Activated naive CD4-positive, alpha-beta T cell (primary cell): ENCODE measurements around the gene COMMD7.
"Not testable (repeated sequence)": the region's sequence is repeated elsewhere in the genome, so short reads cannot be mapped to it uniquely, and the experiment has no call there.

Experiments used
- DNase-seq, 4 experiments: peaks; one replicate each; lab custom pipeline; 2025; lab: John Stamatoyannopoulos, UW

Gene COMMD7

GRCh38 chr20:32728435-32728834, 14.8 kb downstream of the COMMD7 start:
- DNase-seq, result not testable (repeated sequence)

GRCh38 chr20:32727683-32728082, 15.6 kb downstream of the COMMD7 start:
- no peak for DNase-seq

- DNase-seq, result no peak
Measured at GRCh38 chr20:32718749-32719348, 24.4 kb downstream of the COMMD7 start.

- DNase-seq, result no peak
Measured at GRCh38 chr20:32711346-32711745, 31.9 kb downstream of the COMMD7 start.

GRCh38 chr20:32709632-32710121, 33.6 kb downstream of the COMMD7 start:
- DNase-seq, result no peak

- DNase-seq, result not testable (repeated sequence)
Measured at GRCh38 chr20:32709029-32709631, 34.1 kb downstream of the COMMD7 start.

- DNase-seq, result no peak
Measured at GRCh38 chr20:32707691-32708581, 35.3 kb downstream of the COMMD7 start.

- no peak for DNase-seq
Measured at GRCh38 chr20:32706486-32706885, 36.8 kb downstream of the COMMD7 start.

- no peak for DNase-seq
Measured at GRCh38 chr20:32702706-32703425, 40.4 kb downstream of the COMMD7 start.

GRCh38 chr20:32697608-32698007, 45.7 kb downstream of the COMMD7 start:
- DNase-seq, result no peak

GRCh38 chr20:32695089-32695488, 48.2 kb downstream of the COMMD7 start:
- DNase-seq, result no peak

- not testable (repeated sequence) for DNase-seq
Measured at GRCh38 chr20:32688966-32689365, 54.3 kb downstream of the COMMD7 start.

- no peak for DNase-seq
Measured at GRCh38 chr20:32687180-32687532, 56.1 kb downstream of the COMMD7 start.

- DNase-seq, result no peak
Measured at GRCh38 chr20:32686530-32687179, 56.6 kb downstream of the COMMD7 start.

- no peak for DNase-seq
Measured at GRCh38 chr20:32685541-32686529, 57.4 kb downstream of the COMMD7 start.

- DNase-seq, result no peak
Measured at GRCh38 chr20:32682508-32682987, 60.7 kb downstream of the COMMD7 start.

GRCh38 chr20:32681175-32682084, 61.8 kb downstream of the COMMD7 start:
- no peak for DNase-seq

- no peak for DNase-seq
Measured at GRCh38 chr20:32680544-32681174, 62.6 kb downstream of the COMMD7 start.

- DNase-seq, result no peak
Measured at GRCh38 chr20:32678948-32679347, 64.3 kb downstream of the COMMD7 start.
